Smooth muscle cell (in vitro differentiated cells): ENCODE results near the gene UBE2QL1. TPM values are rescaled to one million over a fixed set of nuclear protein-coding genes. Genes with fewer than 3 reads are reported as not detected.

Experiments used
- DNase-seq: peaks from one replicate; lab custom pipeline; 2025; ENCODE audit not compliant: unreplicated experiment; lab: John Stamatoyannopoulos, UW
- H2AFZ ChIP-seq: fragments of 200-600 bp; sonication (generic); 2 replicates; pipeline ENCODE4 v1.6.0; 2016; ENCODE audit warnings: antibody characterized with exemption, low read depth, mild to moderate bottlenecking
- H3F3A ChIP-seq: fragments of 200-600 bp; sonication (generic); 2 replicates; pipeline ENCODE4 v1.6.0; 2017; ENCODE audit warnings: antibody characterized with exemption, low read depth
- H3K27ac ChIP-seq: fragments of 200-600 bp; sonication (generic); 2 replicates; pipeline ENCODE4 v1.5.1; 2016; ENCODE audit warnings: low read depth, mild to moderate bottlenecking
- H3K27me3 ChIP-seq: fragments of 200-600 bp; sonication (generic); 2 replicates; pipeline ENCODE4 v1.6.1; 2016; ENCODE audit warnings: low read depth, mild to moderate bottlenecking
- H3K36me3 ChIP-seq: fragments of 200-600 bp; sonication (generic); 2 replicates; pipeline ENCODE4 v1.5.1; 2016; ENCODE audit warnings: low read depth
- H3K4me1 ChIP-seq: fragments of 200-600 bp; sonication (generic); 2 replicates; pipeline ENCODE4 v1.5.1; 2016; ENCODE audit warnings: low read depth
- H3K4me2 ChIP-seq: fragments of 200-600 bp; sonication (generic); 2 replicates; pipeline ENCODE4 v1.6.0; 2016; ENCODE audit warnings: mild to moderate bottlenecking
- H3K4me3 ChIP-seq: fragments of 200-600 bp; sonication (generic); 2 replicates; pipeline ENCODE4 v1.5.1; 2016; ENCODE audit warnings: mild to moderate bottlenecking
- H3K79me2 ChIP-seq: fragments of 200-600 bp; sonication (generic); 2 replicates; pipeline ENCODE4 v1.6.0; 2016; ENCODE audit warnings: low read depth, mild to moderate bottlenecking
- H3K9ac ChIP-seq: fragments of 200-600 bp; sonication (generic); 2 replicates; pipeline ENCODE4 v1.6.0; 2016; ENCODE audit warnings: low read depth
- H3K9me3 ChIP-seq: fragments of 200-600 bp; sonication (generic); replicated peaks from 2 replicates; pipeline ENCODE4 v1.5.1; 2016; ENCODE audit warnings: low read depth
- H4K20me1 ChIP-seq: fragments of 200-600 bp; sonication (generic); 2 replicates; pipeline ENCODE4 v1.6.0; 2016; ENCODE audit warnings: low read depth
- WGBS: methylation state at CpG from one replicate; pipeline ENCODE4 v1.1.7; 2016; ENCODE audit warnings: low lambda C conversion rate; 5-methylcytosine and 5-hydroxymethylcytosine counted together
- polyA plus RNA-seq: library from polyadenylated mRNA; unstranded; fragments of >200 nt; fragmentation: Nextera tagmentation; extraction: Ambion mirVana; gene quantifications from 2 replicates; pipeline ENCODE4 v1.2.1, GENCODE V29; 2016
- total RNA-seq: library from RNA; depleted of rRNA; stranded (reverse); fragments of >200 nt; gene quantifications from 2 replicates; pipeline ENCODE4 v1.2.3, GENCODE V29; 2014
- TF ChIP-seq, protein P1 (sequence below): fragments of 200-600 bp; sonication (generic); IDR thresholded peaks from 2 replicates; pipeline ENCODE4 v1.5.1; 2017; ENCODE audit warnings: borderline replicate concordance, mild to moderate bottlenecking, antibody characterized with exemption; ENCODE audit not compliant: insufficient read depth, poor library complexity, severe bottlenecking

The UBE2QL1 gene
- total and polyA plus RNA-seq, 2 experiments from 2014 or later: 1.2 to 1.3 TPM

GRCh38 chr5:6496207-6496584 lies 47.5 kb downstream of the UBE2QL1 start:
- TF ChIP-seq, protein P1, sequence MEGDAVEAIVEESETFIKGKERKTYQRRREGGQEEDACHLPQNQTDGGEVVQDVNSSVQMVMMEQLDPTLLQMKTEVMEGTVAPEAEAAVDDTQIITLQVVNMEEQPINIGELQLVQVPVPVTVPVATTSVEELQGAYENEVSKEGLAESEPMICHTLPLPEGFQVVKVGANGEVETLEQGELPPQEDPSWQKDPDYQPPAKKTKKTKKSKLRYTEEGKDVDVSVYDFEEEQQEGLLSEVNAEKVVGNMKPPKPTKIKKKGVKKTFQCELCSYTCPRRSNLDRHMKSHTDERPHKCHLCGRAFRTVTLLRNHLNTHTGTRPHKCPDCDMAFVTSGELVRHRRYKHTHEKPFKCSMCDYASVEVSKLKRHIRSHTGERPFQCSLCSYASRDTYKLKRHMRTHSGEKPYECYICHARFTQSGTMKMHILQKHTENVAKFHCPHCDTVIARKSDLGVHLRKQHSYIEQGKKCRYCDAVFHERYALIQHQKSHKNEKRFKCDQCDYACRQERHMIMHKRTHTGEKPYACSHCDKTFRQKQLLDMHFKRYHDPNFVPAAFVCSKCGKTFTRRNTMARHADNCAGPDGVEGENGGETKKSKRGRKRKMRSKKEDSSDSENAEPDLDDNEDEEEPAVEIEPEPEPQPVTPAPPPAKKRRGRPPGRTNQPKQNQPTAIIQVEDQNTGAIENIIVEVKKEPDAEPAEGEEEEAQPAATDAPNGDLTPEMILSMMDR: no peak
- Histone ChIP-seq H3K9me3 (no peaks in the 10 kb centered on the region), H3K27ac (no peak overlapping the region), H2AFZ (no peak overlapping the region), H3K9ac (no peak overlapping the region), H3K4me3 (no peak overlapping the region), H4K20me1 (no peaks in the 10 kb centered on the region), H3K79me2 (no peaks in the 10 kb centered on the region), H3F3A (no peaks in the 10 kb centered on the region), H3K27me3 (peaks cover 12% of the 10 kb centered on the region), H3K4me1 (no peaks in the 10 kb centered on the region), H3K36me3 (no peaks in the 10 kb centered on the region), H3K4me2 (no peak overlapping the region)
- no peak for DNase-seq
- 88% methylated on average over 5 of the region's 5 CpGs for WGBS

DNA sequence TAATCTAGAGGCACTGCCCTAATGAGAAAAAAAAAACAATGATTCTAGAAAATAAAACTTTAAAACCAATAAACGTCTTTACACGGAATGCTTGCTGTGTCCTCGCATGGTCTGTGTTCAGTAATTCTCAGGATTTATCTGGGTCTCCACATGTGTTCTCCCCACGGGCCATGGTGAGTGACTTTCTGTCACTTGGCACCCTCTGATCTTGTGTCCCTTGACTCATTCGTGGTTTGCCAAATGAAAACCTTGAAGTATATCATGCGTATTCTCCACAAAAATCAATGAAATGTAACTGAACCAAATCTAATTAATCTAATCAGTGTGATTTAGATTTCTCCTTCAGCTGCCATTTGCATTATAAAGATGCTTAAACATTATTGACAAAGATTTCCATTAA lies 48.0 kb downstream of the UBE2QL1 start:
- no peaks in the 10 kb centered on the region for H4K20me1 ChIP-seq
- H3K4me2 ChIP-seq: no peak overlapping the region
- H3K79me2 ChIP-seq: no peaks in the 10 kb centered on the region
- no peak for DNase-seq
- H2AFZ ChIP-seq: no peak overlapping the region
- no peaks in the 10 kb centered on the region for H3F3A ChIP-seq
- TF ChIP-seq, protein P1: no peak
- 83% methylated on average over 6 of the region's 6 CpGs for WGBS
- peaks cover 8% of the 10 kb centered on the region for H3K27me3 ChIP-seq
- H3K9me3 ChIP-seq: no peaks in the 10 kb centered on the region
- H3K4me3 ChIP-seq: no peak overlapping the region
- no peaks in the 10 kb centered on the region for H3K36me3 ChIP-seq
- no peak overlapping the region for H3K27ac ChIP-seq
- H3K4me1 ChIP-seq: no peaks in the 10 kb centered on the region
- no peak overlapping the region for H3K9ac ChIP-seq

DNA sequence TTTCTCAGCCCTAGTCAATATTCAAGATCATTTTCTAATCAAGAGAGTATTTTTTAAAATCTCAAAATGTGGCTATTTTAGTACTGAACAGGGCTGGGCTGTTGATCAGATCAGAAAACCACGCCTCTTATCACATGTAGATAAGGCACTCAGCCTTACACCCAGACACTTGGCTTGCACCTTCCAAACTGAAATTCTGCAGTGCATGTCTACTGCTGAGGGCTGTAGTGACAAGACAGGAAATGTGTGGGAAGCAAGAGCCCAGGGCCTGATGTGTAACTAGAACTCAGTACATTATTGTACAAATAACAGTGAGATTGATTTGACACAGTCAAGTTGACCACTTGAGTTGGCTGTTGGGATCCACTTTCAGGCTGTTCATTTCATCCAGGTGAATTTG lies 48.6 kb downstream of the UBE2QL1 start:
- Histone ChIP-seq H3K4me1 (no peaks in the 10 kb centered on the region), H3K9me3 (no peaks in the 10 kb centered on the region), H3K36me3 (no peaks in the 10 kb centered on the region), H3K27me3 (peaks cover 8% of the 10 kb centered on the region), H3K27ac (no peak overlapping the region), H2AFZ (no peak overlapping the region), H3K4me2 (no peak overlapping the region), H4K20me1 (no peaks in the 10 kb centered on the region), H3K79me2 (no peaks in the 10 kb centered on the region), H3K9ac (no peak overlapping the region), H3F3A (no peaks in the 10 kb centered on the region), H3K4me3 (no peak overlapping the region)
- TF ChIP-seq, protein P1: no peak
- no peak for DNase-seq
- 75% methylated on average over 1 of the region's 1 CpG for WGBS

DNA sequence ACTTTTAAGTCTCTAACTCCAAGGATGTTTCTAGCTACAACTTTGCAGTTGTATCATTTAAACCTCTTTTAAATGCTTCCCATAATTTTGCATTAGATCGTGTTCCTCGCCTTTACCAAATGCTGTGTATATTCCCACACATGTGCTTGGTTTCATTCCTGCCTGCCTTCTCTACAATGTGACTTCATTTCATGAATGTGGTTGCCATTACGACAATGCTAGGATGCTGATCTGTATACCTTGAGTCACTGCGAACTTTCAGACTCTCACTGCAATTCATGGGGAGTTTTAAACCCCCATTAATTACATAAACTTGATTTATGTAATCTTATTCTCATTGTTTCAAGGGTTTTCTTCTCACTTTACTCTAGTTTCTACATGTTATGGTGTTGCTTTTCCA lies 50.3 kb downstream of the UBE2QL1 start:
- no peak overlapping the region for H3K4me3 ChIP-seq
- no peaks in the 10 kb centered on the region for H3K36me3 ChIP-seq
- no peak overlapping the region for H3K9ac ChIP-seq
- H3K4me1 ChIP-seq: no peaks in the 10 kb centered on the region
- H2AFZ ChIP-seq: no peak overlapping the region
- 90% methylated on average over 4 of the region's 4 CpGs for WGBS
- H3F3A ChIP-seq: no peaks in the 10 kb centered on the region
- no peak overlapping the region for H3K27ac ChIP-seq
- H3K79me2 ChIP-seq: no peaks in the 10 kb centered on the region
- no peaks in the 10 kb centered on the region for H3K9me3 ChIP-seq
- no peak for DNase-seq
- TF ChIP-seq, protein P1: no peak
- peaks cover 8% of the 10 kb centered on the region for H3K27me3 ChIP-seq
- no peak overlapping the region for H3K4me2 ChIP-seq
- no peaks in the 10 kb centered on the region for H4K20me1 ChIP-seq
